Measurements from ENCODE around the gene WWOX.

DNA sequence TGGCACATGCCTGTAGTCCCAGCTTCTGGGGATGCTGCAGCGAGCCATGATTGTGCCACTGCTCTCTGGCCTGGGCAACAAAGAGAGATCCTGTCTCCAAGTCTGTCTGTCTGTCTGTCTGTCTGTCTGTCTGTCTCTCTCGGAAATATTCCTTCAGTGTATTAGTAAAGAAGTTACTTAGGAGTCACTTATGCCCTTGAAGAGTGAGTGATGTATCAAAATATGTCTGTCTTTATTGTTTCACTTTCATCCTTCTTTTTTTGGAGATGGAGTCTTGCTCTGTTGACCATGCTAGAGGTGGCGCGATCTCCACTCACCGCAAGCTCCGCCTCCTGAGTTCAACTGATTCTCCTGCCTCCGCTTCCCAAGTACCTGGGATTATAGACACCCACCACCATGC is 410.5 kb downstream of the WWOX start:
- no peak for TF ChIP-seq CTCF (IDR thresholded peaks at IDR 0.05 in 8 of 11, conservative IDR thresholded peaks at IDR 0.05 in 3 of 11)
- TF ChIP-seq POLR2A (IDR thresholded peaks at IDR 0.05), result no peak
